SIG-M5 treated with dmso at 0.1 percent for 504 hours (cell line): ENCODE results near the gene CERK.

Experiments used
- DNase-seq: peaks from one replicate; lab custom pipeline; 2025; ENCODE audit not compliant: unreplicated experiment; lab: John Stamatoyannopoulos, UW

CERK gene

GRCh38 chr22:46664301-46664855 is 73.7 kb downstream of the CERK start:
- no peak for DNase-seq

DNA sequence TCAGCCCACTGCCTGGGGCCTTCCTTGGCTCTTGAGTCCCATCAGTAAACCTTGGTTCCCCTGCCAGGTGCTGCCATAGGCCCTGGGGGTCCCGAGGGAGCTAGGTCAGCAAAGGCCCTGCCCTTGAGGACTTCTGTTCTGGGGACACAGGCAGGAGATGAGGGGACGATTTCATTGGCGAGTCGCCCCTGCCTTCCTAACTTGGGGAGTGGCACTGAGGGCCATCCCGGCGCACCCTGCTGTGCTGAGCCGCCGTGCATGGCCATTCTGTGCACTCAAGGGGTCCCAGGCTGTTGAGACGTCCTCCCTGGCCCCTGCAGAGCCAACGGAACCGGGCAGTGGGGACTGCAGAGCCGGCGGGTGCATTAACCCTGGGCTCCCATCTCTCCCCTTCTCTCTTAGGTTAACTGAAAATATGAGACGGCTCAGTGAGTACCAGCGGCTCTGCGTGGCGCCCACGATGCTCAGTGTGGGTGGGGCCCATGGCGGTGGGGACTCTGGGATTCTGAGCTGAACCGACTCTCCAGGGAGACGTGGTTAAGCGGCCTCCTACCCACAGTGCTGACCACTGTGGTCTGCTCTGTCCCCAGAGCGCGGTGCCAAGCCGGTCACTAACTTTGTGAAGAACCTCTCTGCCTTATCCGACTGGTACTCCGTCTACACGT is 74.5 kb downstream of the CERK start:
- DNase-seq = no peak

DNA sequence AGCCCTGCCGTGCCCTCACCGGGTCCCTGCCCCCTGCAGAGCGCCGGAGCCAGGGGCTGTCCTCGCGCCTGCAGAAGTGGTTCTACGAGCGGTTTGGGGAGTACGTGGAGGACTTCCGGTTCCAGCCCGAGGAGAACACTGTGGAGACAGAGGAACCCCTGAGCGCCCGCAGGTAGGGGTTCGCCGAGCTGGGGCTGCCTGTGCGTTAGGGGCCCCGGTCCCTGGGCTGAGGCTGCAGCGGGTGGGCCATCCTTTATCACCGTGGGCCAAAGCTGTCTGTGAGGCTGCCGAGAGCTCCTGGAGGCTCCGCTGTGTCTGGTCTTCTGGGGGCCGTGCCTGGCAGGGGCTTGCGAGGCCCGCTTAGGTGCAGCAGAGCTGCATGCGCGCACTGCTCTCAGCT is 75.1 kb downstream of the CERK start:
- no peak for DNase-seq

GRCh38 chr22:46662226-46662625 is 75.8 kb downstream of the CERK start:
- no peak for DNase-seq

DNA sequence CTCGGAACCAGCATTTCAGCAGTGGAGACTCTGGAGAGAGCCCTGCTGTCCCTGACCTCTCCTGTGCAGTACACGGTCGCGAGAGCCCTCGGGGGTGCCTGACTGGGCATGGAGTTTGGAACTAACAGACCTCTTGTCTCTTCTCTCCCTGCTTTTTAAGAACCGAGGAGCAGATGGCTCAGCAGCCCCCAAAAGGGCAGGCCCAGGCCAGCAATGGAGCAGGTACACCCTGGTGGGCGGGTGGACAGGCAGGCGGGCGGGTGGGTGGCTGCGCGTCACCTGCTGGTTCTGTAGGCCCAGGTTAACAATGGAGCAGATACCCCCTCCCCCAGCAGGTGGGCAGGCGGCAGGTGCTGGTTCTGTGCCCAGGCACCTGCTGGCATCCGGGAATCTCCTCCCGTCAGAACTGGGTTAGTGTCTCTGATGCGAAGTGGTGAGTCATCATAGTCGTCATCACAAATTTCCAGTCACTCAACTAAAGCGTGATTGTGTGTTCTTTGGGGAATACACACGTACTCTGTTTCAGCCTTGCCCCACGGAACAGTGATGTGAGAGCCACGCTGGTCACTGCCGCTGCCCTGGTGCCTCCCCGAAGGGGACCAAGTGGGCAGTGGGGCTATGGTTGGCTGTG is 76.7 kb downstream of the CERK start:
- no peak for DNase-seq

DNA sequence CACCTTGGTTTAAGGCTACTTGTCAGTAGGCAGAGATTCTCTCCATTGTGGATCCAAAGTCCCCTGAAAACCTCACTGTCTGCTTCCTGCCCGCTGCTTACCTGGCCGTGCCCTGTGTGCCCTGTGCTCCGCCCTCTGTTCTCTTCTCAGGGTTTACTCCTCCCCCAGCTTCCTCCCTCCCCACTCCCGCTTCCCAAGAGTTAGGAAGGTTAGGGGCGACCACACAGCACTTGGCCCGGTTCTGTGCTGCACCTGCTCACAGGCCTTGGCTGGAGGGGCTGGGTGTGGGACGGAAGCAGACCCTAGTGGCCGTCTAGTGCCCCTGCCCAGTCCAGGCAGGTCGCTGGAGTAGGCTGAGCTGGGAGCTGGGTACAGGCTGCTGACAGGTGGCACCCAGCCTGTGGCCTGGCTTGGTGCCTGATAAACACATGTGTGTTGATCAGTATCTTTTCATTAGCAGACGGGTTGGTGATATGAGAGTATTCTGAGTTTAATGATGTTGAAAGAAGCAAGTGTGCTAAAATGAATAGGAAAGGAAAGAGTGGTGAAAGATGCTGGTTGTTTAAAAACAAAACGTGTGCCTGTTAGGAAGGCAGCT is 77.3 kb downstream of the CERK start:
- no peak for DNase-seq

- no peak for DNase-seq
These were observed 78.3 kb downstream of the CERK start for GRCh38 chr22:46659791-46660186.

GRCh38 chr22:46659059-46659790 is 78.8 kb downstream of the CERK start:
- DNase-seq = no peak

GRCh38 chr22:46657996-46658947 is 79.8 kb downstream of the CERK start:
- no peak for DNase-seq

DNA sequence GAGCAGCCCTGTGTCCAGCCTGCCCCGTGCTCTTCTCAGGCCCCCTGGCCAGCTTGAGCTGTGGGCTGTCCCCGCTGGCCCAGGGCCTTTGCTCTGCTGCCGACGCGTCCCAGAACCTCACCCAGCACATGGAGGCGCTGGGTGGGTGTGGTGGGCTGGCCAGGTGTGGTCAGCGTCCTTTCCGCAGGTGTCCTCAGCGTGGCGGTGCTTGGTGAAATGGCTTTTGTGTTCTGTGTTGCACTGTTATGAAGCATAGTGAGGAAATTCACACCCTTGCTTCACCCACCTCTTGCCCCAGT is 80.4 kb downstream of the CERK start:
- DNase-seq = no peak

GRCh38 chr22:46656856-46657654 is 81.0 kb downstream of the CERK start:
- no peak for DNase-seq

DNA sequence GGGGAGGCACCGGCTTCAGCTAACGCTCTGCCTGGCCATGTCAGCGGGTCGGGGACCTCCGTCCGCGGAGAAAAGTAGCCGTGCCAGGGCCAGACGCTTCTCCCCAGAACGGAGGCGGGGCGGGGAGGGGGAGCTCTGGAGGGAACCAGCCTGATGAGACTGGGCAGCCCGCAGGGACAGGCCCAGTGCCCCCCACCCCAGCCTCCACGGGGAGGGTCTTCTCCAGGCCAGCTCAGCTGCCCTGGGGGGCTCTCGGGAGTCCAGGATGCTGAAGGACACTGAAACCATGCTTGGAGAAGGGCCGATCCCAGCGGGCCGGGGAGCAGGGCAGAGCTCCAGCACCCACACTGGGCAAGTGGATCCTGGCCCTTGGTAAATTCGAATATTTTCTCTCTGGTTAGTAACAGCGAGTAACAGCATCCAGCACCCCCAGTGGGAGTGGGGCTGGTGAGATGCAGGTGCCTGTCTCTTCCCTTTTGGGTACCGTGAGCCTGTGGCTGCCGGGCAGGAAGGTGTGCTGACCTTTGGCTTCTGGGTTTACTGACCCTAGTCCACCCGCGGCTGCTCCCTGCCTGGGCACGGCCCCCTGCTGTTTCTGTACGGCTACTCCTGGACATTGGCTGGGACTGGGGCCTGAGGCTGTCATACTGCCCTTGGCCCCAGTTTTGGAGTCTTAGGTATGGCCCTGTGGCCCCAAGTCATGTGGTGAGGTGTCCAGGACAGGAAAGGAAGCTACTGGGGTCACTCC is 82.0 kb downstream of the CERK start:
- DNase-seq = no peak

DNA sequence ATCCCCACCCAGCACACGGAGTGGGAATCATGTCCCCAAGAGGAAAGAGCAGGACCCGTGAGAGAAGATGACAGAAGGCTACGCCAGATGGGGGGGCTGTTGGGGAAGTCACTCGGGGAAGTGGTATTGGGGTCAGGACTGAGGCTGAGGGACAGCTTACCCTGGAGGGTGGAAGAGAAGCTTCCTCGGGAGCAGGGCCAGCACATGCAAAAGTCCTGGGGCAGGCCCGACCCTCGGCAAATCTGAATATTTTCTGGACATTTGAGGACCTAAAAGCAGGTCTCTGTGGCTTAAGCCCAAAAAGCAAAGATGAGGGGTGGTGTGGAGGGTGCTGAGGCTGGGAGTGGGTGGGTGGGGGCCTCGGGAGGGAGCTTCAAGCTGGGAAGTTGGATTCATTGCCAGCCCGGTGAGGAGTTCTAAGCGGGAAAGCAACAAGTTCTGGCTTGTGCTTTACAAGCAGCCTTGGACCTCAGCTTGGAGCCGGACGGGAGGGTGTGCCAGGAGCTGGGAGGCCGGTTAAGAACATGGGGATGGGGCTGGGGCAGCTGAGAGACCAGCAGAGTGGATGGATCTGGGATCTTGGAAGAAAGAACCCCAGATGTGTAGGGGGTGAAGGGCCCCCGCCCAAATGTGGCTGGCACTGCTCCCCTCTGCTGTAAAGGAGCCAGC is 83.0 kb downstream of the CERK start:
- DNase-seq = no peak

- DNase-seq = no peak
These were observed 83.6 kb downstream of the CERK start for GRCh38 chr22:46654426-46654825.

DNA sequence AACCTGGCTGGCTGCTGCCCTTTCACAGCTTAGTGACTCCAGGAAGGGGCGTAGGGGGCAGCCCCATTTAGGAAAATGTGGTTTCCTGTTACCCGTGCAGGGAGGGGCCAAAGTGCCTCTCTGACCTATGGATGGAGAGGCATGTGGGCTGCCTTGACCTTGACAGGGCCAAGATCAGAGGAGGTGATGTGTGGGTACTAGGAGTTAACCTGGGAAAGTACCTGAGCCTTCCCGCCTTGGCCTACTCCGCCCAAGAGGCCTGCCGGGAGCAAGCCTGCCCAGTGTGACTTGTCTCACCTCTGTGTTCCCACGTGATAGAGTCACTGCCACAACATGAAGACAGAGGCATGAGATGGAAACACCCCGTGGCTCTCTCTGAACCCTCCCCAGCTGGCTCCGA is 84.5 kb downstream of the CERK start:
- no peak for DNase-seq

DNA sequence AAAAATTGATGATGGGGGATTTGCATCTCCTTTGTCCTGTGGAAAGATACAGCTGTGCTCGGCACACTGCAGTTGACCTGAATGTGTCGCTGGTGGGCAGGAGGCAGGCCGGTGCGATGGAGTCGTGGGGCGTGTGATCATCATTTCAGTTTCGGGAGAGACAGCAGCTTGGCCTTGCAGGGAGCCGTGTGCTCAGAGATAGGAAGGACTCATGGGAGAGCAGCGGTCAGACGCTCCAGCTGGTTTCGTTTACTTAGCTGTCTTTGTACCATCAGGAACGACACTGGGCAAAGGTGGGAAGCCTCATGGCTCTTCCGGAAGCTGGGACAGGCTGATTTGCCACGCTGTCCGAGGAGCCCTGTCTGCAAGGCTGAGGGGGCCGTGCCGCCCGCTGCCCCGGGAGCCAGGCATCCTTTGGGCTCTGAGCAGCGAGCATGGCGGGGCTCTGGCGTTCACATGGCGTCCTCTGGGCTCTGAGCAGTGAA is 85.2 kb downstream of the CERK start:
- DNase-seq = no peak

- no peak for DNase-seq
These were observed 85.8 kb downstream of the CERK start for GRCh38 chr22:46652081-46652846.

DNA sequence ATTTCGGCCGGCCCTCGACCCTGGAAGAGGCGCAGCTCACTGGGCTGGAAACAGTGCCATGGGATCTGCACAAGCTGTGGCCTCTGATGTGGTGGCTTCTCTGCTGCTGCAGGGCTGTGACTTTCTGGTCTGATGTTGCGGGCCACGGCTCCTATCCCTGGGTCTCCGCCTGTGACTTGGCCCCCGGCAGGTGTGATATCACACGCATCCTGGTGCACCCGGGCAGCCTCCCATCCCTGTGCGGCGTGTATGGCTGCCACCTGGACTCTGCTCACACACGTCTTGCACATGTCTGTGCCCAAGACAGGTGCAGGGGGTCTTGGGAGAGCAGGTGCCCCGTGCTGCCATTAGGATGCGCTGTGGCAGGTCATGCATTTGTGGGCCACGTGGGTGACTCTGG is 86.7 kb downstream of the CERK start:
- no peak for DNase-seq
